ENCODE measurements around the gene KIN. TPM values are rescaled to one million over a fixed set of nuclear protein-coding genes. Genes with fewer than 3 reads are reported as not detected.

The KIN gene
- total RNA-seq, 6 donors from 2014 or later: 5.9 to 14.7 (median 9.5) TPM

DNA sequence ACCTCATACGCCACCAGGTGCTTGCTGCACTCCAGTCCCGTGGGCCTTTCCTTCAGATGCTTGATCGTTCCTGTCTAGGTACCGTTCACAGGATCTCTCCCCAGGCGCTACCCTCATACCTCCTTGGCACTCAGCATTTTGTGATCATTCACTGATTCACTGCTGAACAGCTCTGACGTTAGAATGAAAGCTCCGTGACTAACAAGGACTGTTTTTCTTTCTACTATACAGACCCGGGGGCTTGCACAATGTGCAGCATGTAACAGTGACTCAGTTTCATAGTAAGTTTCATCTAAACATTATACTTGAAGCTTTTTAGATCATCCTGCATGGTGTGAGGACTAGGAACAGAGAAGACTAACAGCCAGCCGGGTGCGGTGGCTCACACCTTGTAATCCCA, 20.6 kb downstream of the KIN start:
- Histone ChIP-seq H3K36me3 (peaks cover 19 to 98% (median 51%) of the 10 kb centered on the region in 4 donors), H3K27ac (no peak overlapping the region), H3K27me3 (no peaks in the 10 kb centered on the region), H3K4me3 (no peak overlapping the region), H3K4me1 (no peaks in the 10 kb centered on the region), H3K9me3 (no peaks in the 10 kb centered on the region)
- ATAC-seq (ENCODE audit: low FRiP score in 2 of 2): no peak
- TF ChIP-seq POLR2AphosphoS5 (IDR thresholded peaks at IDR 0.05) (no peak), EP300 (IDR thresholded peaks at IDR 0.05) (no peak), POLR2A (IDR thresholded peaks at IDR 0.05) (no peak)
- TF ChIP-seq, protein P1, sequence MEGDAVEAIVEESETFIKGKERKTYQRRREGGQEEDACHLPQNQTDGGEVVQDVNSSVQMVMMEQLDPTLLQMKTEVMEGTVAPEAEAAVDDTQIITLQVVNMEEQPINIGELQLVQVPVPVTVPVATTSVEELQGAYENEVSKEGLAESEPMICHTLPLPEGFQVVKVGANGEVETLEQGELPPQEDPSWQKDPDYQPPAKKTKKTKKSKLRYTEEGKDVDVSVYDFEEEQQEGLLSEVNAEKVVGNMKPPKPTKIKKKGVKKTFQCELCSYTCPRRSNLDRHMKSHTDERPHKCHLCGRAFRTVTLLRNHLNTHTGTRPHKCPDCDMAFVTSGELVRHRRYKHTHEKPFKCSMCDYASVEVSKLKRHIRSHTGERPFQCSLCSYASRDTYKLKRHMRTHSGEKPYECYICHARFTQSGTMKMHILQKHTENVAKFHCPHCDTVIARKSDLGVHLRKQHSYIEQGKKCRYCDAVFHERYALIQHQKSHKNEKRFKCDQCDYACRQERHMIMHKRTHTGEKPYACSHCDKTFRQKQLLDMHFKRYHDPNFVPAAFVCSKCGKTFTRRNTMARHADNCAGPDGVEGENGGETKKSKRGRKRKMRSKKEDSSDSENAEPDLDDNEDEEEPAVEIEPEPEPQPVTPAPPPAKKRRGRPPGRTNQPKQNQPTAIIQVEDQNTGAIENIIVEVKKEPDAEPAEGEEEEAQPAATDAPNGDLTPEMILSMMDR (IDR thresholded peaks at IDR 0.05): no peak
- WGBS, 2 donors: 91 to 98% methylated on average over 10 of the region's 10 CpGs
- no peak for DNase-seq

DNA sequence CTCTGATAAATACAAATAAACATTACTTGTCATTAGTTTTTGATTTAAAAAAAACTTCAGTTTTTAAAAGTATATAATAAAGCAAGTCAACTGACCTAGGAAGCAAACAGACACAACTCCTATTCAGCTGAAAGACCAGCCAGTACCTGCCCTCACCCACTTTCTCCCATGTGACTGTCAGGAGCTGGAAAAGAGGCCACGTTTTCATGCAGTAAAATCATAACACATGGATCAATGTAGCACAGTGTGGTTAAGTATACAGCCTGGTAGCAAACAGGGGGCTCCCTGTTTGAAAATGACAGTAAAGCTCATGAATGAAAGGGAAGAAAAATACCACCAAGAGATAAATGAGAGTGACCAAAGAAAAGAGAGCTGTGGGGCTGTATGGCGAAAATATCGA, 21.6 kb downstream of the KIN start:
- no peaks in the 10 kb centered on the region for H3K27me3 ChIP-seq
- ATAC-seq (ENCODE audit: low FRiP score in 2 of 2): no peak
- H3K4me3 ChIP-seq: no peak overlapping the region
- WGBS, 2 donors: 90 to 92% methylated on average over 3 of the region's 3 CpGs
- no peaks in the 10 kb centered on the region for H3K9me3 ChIP-seq
- TF ChIP-seq EP300 (IDR thresholded peaks at IDR 0.05) (no peak), POLR2AphosphoS5 (IDR thresholded peaks at IDR 0.05) (no peak), POLR2A (IDR thresholded peaks at IDR 0.05) (no peak)
- TF ChIP-seq, protein P1 (IDR thresholded peaks at IDR 0.05): no peak
- H3K4me1 ChIP-seq: no peaks in the 10 kb centered on the region
- peaks cover 26 to 98% (median 61%) of the 10 kb centered on the region in 4 donors for H3K36me3 ChIP-seq
- no peak for DNase-seq
- H3K27ac ChIP-seq: no peak overlapping the region

DNA sequence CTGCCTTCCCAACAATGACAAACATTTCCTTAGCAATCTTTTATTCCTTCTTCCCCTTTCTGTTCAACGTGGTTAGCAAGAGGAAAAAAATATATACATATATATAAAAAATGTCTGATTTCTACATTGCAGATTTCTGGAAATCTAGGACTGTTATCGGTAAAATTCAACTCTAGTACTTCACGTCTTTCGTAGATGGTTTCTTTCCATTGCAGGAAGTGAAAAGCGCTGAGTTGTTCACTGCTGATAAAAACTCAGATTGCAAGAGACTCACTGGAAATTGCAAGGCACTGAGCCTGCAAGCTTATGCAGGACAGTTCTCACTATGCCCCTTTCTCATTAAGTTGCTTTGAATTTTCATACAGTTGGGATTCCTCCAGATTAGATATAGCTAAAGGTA, 23.9 kb downstream of the KIN start:
- H3K27ac ChIP-seq: no peak overlapping the region
- no peaks in the 10 kb centered on the region for H3K27me3 ChIP-seq
- peaks cover 24 to 100% (median 70%) of the 10 kb centered on the region in 4 donors for H3K36me3 ChIP-seq
- DNase-seq (no peak), ATAC-seq (ENCODE audit: low FRiP score in 2 of 2) (no peak)
- WGBS, 2 donors: 47 to 58% methylated on average over 5 of the region's 5 CpGs
- H3K4me3 ChIP-seq: no peak overlapping the region
- TF ChIP-seq POLR2A (IDR thresholded peaks at IDR 0.05) (no peak), POLR2AphosphoS5 (IDR thresholded peaks at IDR 0.05) (no peak), EP300 (IDR thresholded peaks at IDR 0.05) (no peak)
- TF ChIP-seq, protein P1 (IDR thresholded peaks at IDR 0.05): no peak
- no peaks in the 10 kb centered on the region for H3K9me3 ChIP-seq
- no peaks in the 10 kb centered on the region for H3K4me1 ChIP-seq

DNA sequence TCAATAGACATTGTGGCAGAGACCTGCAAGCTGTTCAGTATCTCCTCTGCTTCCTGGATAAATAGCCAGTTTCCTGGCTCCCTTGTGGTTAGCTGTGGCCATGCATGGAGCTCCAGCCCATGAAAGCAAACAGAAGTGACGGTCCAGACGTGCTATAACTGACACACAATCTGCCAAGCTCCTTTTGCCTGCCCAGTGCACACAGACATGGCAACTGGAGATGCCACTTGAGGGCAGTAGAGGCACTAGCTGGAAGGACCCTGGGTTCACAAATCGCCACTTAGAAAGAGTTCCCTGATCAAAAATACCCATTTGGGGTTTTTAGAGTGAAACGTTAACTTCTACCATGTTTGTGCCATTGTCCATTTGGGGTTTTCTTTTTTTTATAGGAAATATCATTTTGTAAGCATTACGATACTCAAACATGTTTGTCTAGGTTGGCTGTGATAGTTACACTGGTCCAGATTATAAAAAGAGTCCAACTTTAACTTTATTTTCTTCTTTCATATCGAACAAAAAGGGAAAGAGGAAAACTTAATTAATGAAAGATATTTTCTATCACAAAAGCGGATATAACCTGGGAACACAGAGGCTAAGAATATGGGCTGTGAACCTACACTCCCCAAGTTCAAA, 31.3 kb downstream of the KIN start:
- no peaks in the 10 kb centered on the region for H3K9me3 ChIP-seq
- ATAC-seq (ENCODE audit: low FRiP score in 2 of 2): no peak
- no peak overlapping the region for H3K27ac ChIP-seq
- WGBS, 2 donors: 63 to 70% methylated on average over 7 of the region's 7 CpGs
- peaks cover 17 to 97% (median 51%) of the 10 kb centered on the region in 4 donors for H3K36me3 ChIP-seq
- no peak overlapping the region for H3K4me3 ChIP-seq
- no peak for DNase-seq
- TF ChIP-seq EP300 (IDR thresholded peaks at IDR 0.05) (no peak), POLR2A (IDR thresholded peaks at IDR 0.05) (no peak), POLR2AphosphoS5 (IDR thresholded peaks at IDR 0.05) (no peak)
- TF ChIP-seq, protein P1 (IDR thresholded peaks at IDR 0.05): no peak
- H3K27me3 ChIP-seq: no peaks in the 10 kb centered on the region
- no peaks in the 10 kb centered on the region for H3K4me1 ChIP-seq

DNA sequence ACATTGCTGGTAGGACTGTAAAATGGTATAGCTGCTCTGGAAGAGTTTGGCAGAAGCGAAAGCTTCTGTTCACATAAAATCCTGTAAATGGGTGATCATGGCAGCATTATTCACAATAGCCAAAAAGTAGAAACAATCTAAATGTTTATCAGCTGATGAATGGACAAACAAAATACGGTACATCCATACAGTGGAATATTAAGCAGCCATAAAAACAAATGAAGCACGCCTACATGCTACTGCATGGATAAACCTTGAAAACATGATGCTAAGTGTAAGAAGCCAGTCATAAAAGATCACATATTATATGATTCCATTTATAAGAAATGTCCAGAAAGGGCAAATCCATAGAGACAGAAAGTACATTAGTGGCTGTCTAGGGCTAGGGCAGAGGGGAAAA, 32.7 kb downstream of the KIN start:
- Histone ChIP-seq H3K4me1 (no peaks in the 10 kb centered on the region), H3K27ac (no peak overlapping the region), H3K27me3 (no peaks in the 10 kb centered on the region), H3K36me3 (peaks cover 13 to 89% (median 40%) of the 10 kb centered on the region in 4 donors), H3K9me3 (no peaks in the 10 kb centered on the region), H3K4me3 (no peak overlapping the region)
- TF ChIP-seq POLR2A (IDR thresholded peaks at IDR 0.05) (no peak), POLR2AphosphoS5 (IDR thresholded peaks at IDR 0.05) (no peak)
- TF ChIP-seq, protein P1 (IDR thresholded peaks at IDR 0.05): no peak
- DNase-seq (no peak), ATAC-seq (ENCODE audit: low FRiP score in 2 of 2) (no peak)
- WGBS, 2 donors: 76 to 99% methylated on average over 3 of the region's 3 CpGs
